A673 (cell line): ENCODE measurements around the gene SEZ6L. TPM values are rescaled to one million over a fixed set of nuclear protein-coding genes. Genes with fewer than 3 reads are reported as not detected.

Source experiments
- Bru-seq: library from RNA; stranded (reverse); fragments of 400-500 nt; gene quantifications from one replicate; lab custom pipeline; 2021; lab: Mats Ljungman, UMichigan
- BruChase-seq, 2 experiments: library from RNA; stranded (reverse); fragments of 400-500 nt; gene quantifications; one replicate each; lab custom pipeline; 2021; lab: Mats Ljungman, UMichigan
- BruUV-seq: library from RNA; stranded (reverse); fragments of 400-500 nt; replicated peaks from 2 replicates; lab custom pipeline; 2021; lab: Mats Ljungman, UMichigan
- CTCF ChIA-PET: fragments of 300-600 bp; sonication (Branson Sonifier 250); formaldehyde crosslinking; loops from one replicate; lab custom pipeline; 2022; ENCODE audit warnings: antibody characterized with exemption; lab: Charles Lee
- POLR2A ChIA-PET: fragments of 300-600 bp; sonication (Branson Sonifier 250); formaldehyde crosslinking; loops from one replicate; lab custom pipeline; 2022; ENCODE audit warnings: antibody characterized with exemption; ENCODE audit not compliant: low non-redundant PET; lab: Charles Lee
- DNase-seq: peaks from one replicate; pipeline ENCODE4 v3.0.0-alpha.2; 2015; ENCODE audit warnings: low spot score
- H3K27ac ChIP-seq: fragments of 200-600 bp; sonication (generic); 2 replicates; pipeline ENCODE4 v1.5.1; 2016; ENCODE audit warnings: mixed run types, low read depth, mild to moderate bottlenecking, mixed read lengths, antibody characterized with exemption, low read length; ENCODE audit not compliant: poor library complexity, severe bottlenecking
- H3K27me3 ChIP-seq: fragments of 200-600 bp; sonication (generic); replicated peaks from 2 replicates; pipeline ENCODE4 v1.6.1; 2017; ENCODE audit warnings: mixed run types, low read depth, mild to moderate bottlenecking, mixed read lengths, antibody characterized with exemption, low read length; ENCODE audit not compliant: insufficient read depth, poor library complexity
- H3K36me3 ChIP-seq: fragments of 200-600 bp; sonication (generic); 2 replicates; pipeline ENCODE4 v1.6.1; 2016; ENCODE audit warnings: mixed run types, mild to moderate bottlenecking, mixed read lengths, antibody characterized with exemption, low read length; ENCODE audit not compliant: insufficient read depth, poor library complexity, severe bottlenecking
- H3K4me1 ChIP-seq: fragments of 200-600 bp; sonication (generic); 2 replicates; pipeline ENCODE4 v1.6.1; 2017; ENCODE audit warnings: mixed run types, mild to moderate bottlenecking, mixed read lengths, antibody characterized with exemption, low read length; ENCODE audit not compliant: insufficient read depth, poor library complexity, severe bottlenecking
- H3K4me3 ChIP-seq: fragments of 200-600 bp; sonication (generic); 2 replicates; pipeline ENCODE4 v1.5.1; 2016; ENCODE audit warnings: low read depth, mixed run types, mild to moderate bottlenecking, mixed read lengths, low read length; ENCODE audit not compliant: poor library complexity, severe bottlenecking
- H3K9me3 ChIP-seq: fragments of 200-600 bp; sonication (generic); 2 replicates; pipeline ENCODE4 v1.6.1; 2016; ENCODE audit warnings: mixed run types, low read depth, mild to moderate bottlenecking, mixed read lengths, antibody characterized with exemption, low read length; ENCODE audit not compliant: poor library complexity, severe bottlenecking
- EZH2 ChIP-seq: fragments of 200-600 bp; sonication (generic); IDR thresholded peaks from 2 replicates; pipeline ENCODE4 v1.6.1; 2017; ENCODE audit warnings: borderline replicate concordance, low read depth, mild to moderate bottlenecking, mixed read lengths, antibody characterized with exemption, low read length; ENCODE audit not compliant: poor library complexity, severe bottlenecking
- intact Hi-C: fragments of 100-400 bp; cut with micrococcal nuclease; formaldehyde crosslinking; loops from one replicate; pipeline ENCODE4 v1.10.0; 2022; ENCODE audit not compliant: unreplicated experiment
- long read RNA-seq: library from polyadenylated mRNA; stranded (forward); transcript quantifications from one replicate; pipeline ENCODE4 v2.0.0, GENCODE V29; 2022
- total RNA-seq: library from RNA; stranded (reverse); gene quantifications from 2 replicates; pipeline ENCODE4 v1.2.3, GENCODE V29; 2021
- TF ChIP-seq, protein P1 (sequence below): fragments of 300-800, 200-600 bp; sonication (generic); conservative IDR thresholded peaks from 2 replicates; pipeline ENCODE4 v1.5.1; 2017; ENCODE audit warnings: low read depth, mild to moderate bottlenecking, antibody characterized with exemption, low read length, moderate library complexity, mixed read lengths

Gene SEZ6L
- total RNA-seq (6.3 and 8.9 TPM in 2 replicates), Bru-seq, nascent RNA (percentile 45 among the genes with signal in this experiment), BruChase-seq, experiment 1, labeled RNA remaining after a 2-hour chase (percentile 45 among the genes with signal in this experiment), BruChase-seq, experiment 2, labeled RNA remaining after a 6-hour chase (percentile 45 among the genes with signal in this experiment)
- long read RNA-seq, partial matches to known transcripts: 6 of 7 reads
- long read RNA-seq, other reads (novel, unspliced or antisense): 0 of 7 reads

DNA sequence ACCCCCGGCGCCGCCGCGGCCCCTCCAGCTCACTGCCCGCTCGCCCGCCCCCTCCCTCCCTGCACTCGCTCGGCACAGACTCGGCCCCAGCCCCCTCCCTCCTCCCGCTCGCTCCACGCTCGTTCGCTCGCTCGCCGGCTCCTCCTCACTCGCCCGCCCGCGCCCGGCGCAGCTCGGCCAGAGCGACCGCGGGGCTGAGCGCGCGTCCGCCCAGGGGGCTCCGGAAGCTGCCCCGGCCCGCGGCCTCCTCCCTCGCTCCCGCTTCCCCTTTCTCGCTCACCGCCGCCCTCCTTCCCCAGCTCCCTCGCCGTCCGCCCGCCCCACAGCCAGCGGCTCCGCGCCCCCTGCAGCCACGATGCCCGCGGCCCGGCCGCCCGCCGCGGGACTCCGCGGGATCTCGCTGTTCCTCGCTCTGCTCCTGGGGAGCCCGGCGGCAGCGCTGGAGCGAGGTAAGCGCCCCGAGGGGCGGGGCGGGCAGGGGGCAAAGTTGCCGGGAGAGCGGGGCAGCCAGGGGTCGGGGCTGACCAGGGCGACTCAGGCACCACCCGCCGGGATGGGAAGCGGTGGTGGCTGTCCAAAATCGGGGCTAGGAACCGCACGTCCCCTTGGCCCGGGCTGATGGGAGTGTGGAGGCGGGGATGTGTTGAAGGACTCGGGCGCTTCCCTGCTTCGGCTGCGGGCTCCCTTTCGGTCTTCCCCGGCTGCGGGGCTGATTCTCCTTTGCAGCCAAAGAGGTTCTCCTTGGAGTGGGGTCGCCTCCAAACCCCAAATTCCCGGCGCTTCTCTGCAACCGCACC lies at the start of gene SEZ6L:
SEZ6L (plus strand) TSS at position 148 of the 797 bp plus-strand sequence; CDS start at position 356, 208 bp downstream.
- Histone ChIP-seq H3K27me3 (peaks cover 70% of the 10 kb centered on the region), H3K27ac (no peak within 1 kb of the TSS), H3K4me3 (peak within 1 kb of the TSS; percentile 38), H3K36me3 (no peaks in the 10 kb centered on the region), H3K4me1 (no peaks in the 10 kb centered on the region), H3K9me3 (no peaks in the 10 kb centered on the region)
- ChIA-PET POLR2A (no interaction called here), CTCF (no interaction called here)
- DNase-seq: no peak
- BruUV-seq: no TSS peak
- TF ChIP-seq, protein P1, sequence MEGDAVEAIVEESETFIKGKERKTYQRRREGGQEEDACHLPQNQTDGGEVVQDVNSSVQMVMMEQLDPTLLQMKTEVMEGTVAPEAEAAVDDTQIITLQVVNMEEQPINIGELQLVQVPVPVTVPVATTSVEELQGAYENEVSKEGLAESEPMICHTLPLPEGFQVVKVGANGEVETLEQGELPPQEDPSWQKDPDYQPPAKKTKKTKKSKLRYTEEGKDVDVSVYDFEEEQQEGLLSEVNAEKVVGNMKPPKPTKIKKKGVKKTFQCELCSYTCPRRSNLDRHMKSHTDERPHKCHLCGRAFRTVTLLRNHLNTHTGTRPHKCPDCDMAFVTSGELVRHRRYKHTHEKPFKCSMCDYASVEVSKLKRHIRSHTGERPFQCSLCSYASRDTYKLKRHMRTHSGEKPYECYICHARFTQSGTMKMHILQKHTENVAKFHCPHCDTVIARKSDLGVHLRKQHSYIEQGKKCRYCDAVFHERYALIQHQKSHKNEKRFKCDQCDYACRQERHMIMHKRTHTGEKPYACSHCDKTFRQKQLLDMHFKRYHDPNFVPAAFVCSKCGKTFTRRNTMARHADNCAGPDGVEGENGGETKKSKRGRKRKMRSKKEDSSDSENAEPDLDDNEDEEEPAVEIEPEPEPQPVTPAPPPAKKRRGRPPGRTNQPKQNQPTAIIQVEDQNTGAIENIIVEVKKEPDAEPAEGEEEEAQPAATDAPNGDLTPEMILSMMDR: no peak
- TF ChIP-seq EZH2: peak; percentile 71
- intact Hi-C loops: loop anchor here (5.0 to 10.0 kb wide), 2 partner anchors 163 to 315 kb away; no protein-coding TSS in a partner anchor

DNA sequence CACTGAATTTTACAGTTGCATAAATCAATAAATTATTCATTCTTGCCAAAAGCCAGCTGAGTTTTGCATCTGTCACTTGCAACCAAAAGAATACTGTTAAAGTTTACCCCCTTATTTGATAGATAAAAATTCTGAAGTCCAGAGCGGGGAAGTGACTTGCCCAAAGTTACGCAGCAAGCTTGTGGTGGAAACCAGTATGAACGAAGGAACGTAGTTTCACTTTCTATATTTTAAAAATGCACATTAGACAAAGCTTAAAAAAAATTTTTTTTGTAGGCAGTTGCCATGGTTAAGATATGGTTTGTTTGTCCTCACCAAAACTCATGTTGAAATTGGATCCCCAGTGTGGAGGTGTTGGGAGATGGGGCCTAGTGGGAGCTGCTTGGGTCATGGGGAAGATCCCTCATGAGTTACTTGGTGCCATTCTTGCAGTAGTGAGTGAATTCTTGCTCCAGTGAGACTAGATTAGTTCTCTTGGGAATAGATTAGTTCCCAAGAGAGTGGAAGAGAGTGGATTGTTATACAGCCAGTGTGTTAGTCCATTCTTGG lies 46.3 kb upstream of the SEZ6L start:
- peaks cover 14% of the 10 kb centered on the region for H3K4me1 ChIP-seq
- TF ChIP-seq, protein P1: no peak
- TF ChIP-seq EZH2: no peak
- H3K27ac ChIP-seq: no peak overlapping the region
- intact Hi-C loops: loop anchor here (10.0 kb wide), 1 partner anchor 108 kb away; no protein-coding TSS in a partner anchor
- POLR2A ChIA-PET: no interaction called here
- no TSS peak for BruUV-seq
- peaks cover 24% of the 10 kb centered on the region for H3K27me3 ChIP-seq
- DNase-seq: peak; percentile 7
- no peaks in the 10 kb centered on the region for H3K36me3 ChIP-seq
- H3K9me3 ChIP-seq: no peaks in the 10 kb centered on the region
- H3K4me3 ChIP-seq: no peak overlapping the region
- CTCF ChIA-PET: no interaction called here

DNA sequence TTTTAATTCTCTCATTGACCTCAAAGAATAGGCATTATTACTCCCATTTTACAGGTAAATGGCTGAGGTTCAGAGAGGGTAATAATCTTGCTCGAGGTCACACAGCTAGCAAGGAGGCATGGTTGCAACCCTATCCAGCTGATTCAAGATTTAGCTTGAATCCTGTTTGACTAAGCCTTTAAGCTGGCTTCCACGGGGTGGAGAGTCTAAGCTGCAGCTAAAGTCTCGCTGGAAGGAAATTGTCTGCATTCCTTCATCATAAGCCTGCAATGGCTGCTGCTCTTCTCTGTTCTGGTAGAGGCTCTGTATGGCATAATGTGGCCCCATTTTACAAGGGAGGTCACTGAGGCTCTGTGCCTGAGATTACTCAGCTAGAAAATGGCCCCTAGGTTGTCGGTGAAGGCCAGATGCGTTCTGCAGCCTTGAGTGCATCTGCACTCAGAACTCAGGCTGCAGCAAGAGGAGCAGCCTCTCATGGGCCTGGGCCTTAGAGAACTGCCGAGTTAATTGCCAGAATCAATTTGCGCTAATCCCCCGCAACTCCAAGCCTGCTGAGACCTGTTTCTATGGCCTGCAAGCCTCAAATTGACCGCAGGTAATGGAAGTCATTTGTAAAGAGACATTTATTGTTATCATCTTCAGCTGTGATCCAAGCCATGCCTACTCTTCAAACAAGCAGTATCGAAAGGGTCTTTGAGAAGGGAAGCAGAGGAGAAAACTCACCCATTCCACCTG lies 44.1 kb upstream of the SEZ6L start:
- Histone ChIP-seq H3K36me3 (no peaks in the 10 kb centered on the region), H3K4me3 (no peak overlapping the region), H3K27ac (no peak overlapping the region), H3K27me3 (peaks cover 19% of the 10 kb centered on the region), H3K9me3 (no peaks in the 10 kb centered on the region), H3K4me1 (peaks cover 14% of the 10 kb centered on the region)
- ChIA-PET POLR2A (no interaction called here), CTCF (no interaction called here)
- no peak for TF ChIP-seq EZH2
- TF ChIP-seq, protein P1: no peak
- intact Hi-C loops: loop anchor here (10.0 kb wide), 1 partner anchor 110 kb away; no protein-coding TSS in a partner anchor
- no TSS peak for BruUV-seq
- peak; percentile 7 for DNase-seq
